ENCODE results near the gene OPRM1.

DNA sequence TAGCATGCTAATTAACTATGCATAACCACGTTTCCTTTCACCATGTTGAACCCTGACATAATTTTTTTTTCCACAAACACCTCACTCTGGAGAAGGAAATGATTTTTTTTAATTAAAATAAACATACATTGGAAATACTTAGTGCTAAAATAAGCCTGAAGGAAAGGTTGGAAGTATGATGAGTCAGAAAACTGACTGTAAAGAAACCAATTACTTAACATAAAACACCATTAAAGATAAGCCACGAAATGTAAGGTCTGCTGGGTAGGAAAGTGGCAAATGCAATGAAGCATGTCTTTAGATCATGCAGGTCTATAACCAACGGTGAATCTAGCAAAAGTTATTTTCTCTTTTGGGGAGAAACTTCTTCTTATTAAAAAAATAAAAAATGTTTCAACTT is 47.5 kb downstream of the OPRM1 start:
- TF ChIP-seq, protein P1, sequence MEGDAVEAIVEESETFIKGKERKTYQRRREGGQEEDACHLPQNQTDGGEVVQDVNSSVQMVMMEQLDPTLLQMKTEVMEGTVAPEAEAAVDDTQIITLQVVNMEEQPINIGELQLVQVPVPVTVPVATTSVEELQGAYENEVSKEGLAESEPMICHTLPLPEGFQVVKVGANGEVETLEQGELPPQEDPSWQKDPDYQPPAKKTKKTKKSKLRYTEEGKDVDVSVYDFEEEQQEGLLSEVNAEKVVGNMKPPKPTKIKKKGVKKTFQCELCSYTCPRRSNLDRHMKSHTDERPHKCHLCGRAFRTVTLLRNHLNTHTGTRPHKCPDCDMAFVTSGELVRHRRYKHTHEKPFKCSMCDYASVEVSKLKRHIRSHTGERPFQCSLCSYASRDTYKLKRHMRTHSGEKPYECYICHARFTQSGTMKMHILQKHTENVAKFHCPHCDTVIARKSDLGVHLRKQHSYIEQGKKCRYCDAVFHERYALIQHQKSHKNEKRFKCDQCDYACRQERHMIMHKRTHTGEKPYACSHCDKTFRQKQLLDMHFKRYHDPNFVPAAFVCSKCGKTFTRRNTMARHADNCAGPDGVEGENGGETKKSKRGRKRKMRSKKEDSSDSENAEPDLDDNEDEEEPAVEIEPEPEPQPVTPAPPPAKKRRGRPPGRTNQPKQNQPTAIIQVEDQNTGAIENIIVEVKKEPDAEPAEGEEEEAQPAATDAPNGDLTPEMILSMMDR (optimal IDR thresholded peaks at IDR 0.05 in 1 of 3, IDR thresholded peaks at IDR 0.05 in 1 of 3, conservative IDR thresholded peaks at IDR 0.05 in 1 of 3; ENCODE audit: extremely low read depth in 1 of 3, insufficient read depth in 2 of 3, low read length in 3 of 3): no peak
- no peak for TF ChIP-seq EZH2 (IDR thresholded peaks at IDR 0.05; ENCODE audit: low read length)
